ENCODE results near the gene DCD. TPM values are rescaled to one million over a fixed set of nuclear protein-coding genes. Genes with fewer than 3 reads are reported as not detected.

The DCD gene
- polyA plus RNA-seq (2012; ENCODE audit: missing spikeins) = not detected

GRCh38 chr12:54648265-54648664 lies at the start of gene DCD:
Gene DCD, minus strand, starts transcription at chr12:54648365. Its CDS starts 62 bp downstream, at chr12:54648303.
- TF ChIP-seq POLR2A (IDR thresholded peaks at IDR 0.05; ENCODE audit: low read depth, low read length) (no peak), TAF1 (IDR thresholded peaks at IDR 0.05; ENCODE audit: borderline replicate concordance, low read depth, low read length) (no peak), POLR2AphosphoS5 (IDR thresholded peaks at IDR 0.05; ENCODE audit: low read depth, low read length) (no peak)
- FAIRE-seq = no peak
- no peak for DNase-seq (ENCODE audit: insufficient read length)

- TF ChIP-seq TAF1 (IDR thresholded peaks at IDR 0.05; ENCODE audit: borderline replicate concordance, low read depth, low read length) = no peak
- TF ChIP-seq POLR2AphosphoS5 (IDR thresholded peaks at IDR 0.05; ENCODE audit: low read depth, low read length) = no peak
- no peak for TF ChIP-seq POLR2A (IDR thresholded peaks at IDR 0.05; ENCODE audit: low read depth, low read length)
- no peak for DNase-seq (ENCODE audit: insufficient read length)
- FAIRE-seq = no peak
Observed at GRCh38 chr12:54697851-54698250, 49.7 kb upstream of the DCD start.

- FAIRE-seq (no peak), DNase-seq (ENCODE audit: insufficient read length) (no peak)
- TF ChIP-seq POLR2AphosphoS5 (IDR thresholded peaks at IDR 0.05; ENCODE audit: low read depth, low read length) (no peak), TAF1 (IDR thresholded peaks at IDR 0.05; ENCODE audit: borderline replicate concordance, low read depth, low read length) (no peak), POLR2A (IDR thresholded peaks at IDR 0.05; ENCODE audit: low read depth, low read length) (no peak)
Observed at GRCh38 chr12:54692353-54692752, 44.2 kb upstream of the DCD start.

GRCh38 chr12:54689984-54690383 lies 41.8 kb upstream of the DCD start:
- no peak for TF ChIP-seq TAF1 (IDR thresholded peaks at IDR 0.05; ENCODE audit: borderline replicate concordance, low read depth, low read length)
- TF ChIP-seq POLR2A (IDR thresholded peaks at IDR 0.05; ENCODE audit: low read depth, low read length) = no peak
- no peak for TF ChIP-seq POLR2AphosphoS5 (IDR thresholded peaks at IDR 0.05; ENCODE audit: low read depth, low read length)
- FAIRE-seq (no peak), DNase-seq (ENCODE audit: insufficient read length) (no peak)

GRCh38 chr12:54689034-54689372 lies 40.8 kb upstream of the DCD start:
- no peak for TF ChIP-seq TAF1 (IDR thresholded peaks at IDR 0.05; ENCODE audit: borderline replicate concordance, low read depth, low read length)
- no peak for TF ChIP-seq POLR2AphosphoS5 (IDR thresholded peaks at IDR 0.05; ENCODE audit: low read depth, low read length)
- TF ChIP-seq POLR2A (IDR thresholded peaks at IDR 0.05; ENCODE audit: low read depth, low read length) = no peak
- DNase-seq (ENCODE audit: insufficient read length) (no peak), FAIRE-seq (no peak)

GRCh38 chr12:54688309-54689033 lies 40.3 kb upstream of the DCD start:
- no peak for FAIRE-seq
- TF ChIP-seq POLR2A (IDR thresholded peaks at IDR 0.05; ENCODE audit: low read depth, low read length) (no peak), TAF1 (IDR thresholded peaks at IDR 0.05; ENCODE audit: borderline replicate concordance, low read depth, low read length) (no peak), POLR2AphosphoS5 (IDR thresholded peaks at IDR 0.05; ENCODE audit: low read depth, low read length) (no peak)

GRCh38 chr12:54684636-54685630 lies 36.8 kb upstream of the DCD start:
- no peak for FAIRE-seq
- TF ChIP-seq TAF1 (IDR thresholded peaks at IDR 0.05; ENCODE audit: borderline replicate concordance, low read depth, low read length) (no peak), POLR2AphosphoS5 (IDR thresholded peaks at IDR 0.05; ENCODE audit: low read depth, low read length) (no peak), POLR2A (IDR thresholded peaks at IDR 0.05; ENCODE audit: low read depth, low read length) (no peak)
- DNase-seq (ENCODE audit: insufficient read length) = no peak

More at GRCh38 chr12:54688309-54689033, 40.3 kb upstream of the DCD start:
- DNase-seq (ENCODE audit: insufficient read length) = no peak

GRCh38 chr12:54683398-54683797 lies 35.2 kb upstream of the DCD start:
- no peak for DNase-seq (ENCODE audit: insufficient read length)
- no peak for FAIRE-seq
- TF ChIP-seq TAF1 (IDR thresholded peaks at IDR 0.05; ENCODE audit: borderline replicate concordance, low read depth, low read length) = no peak
- TF ChIP-seq POLR2A (IDR thresholded peaks at IDR 0.05; ENCODE audit: low read depth, low read length) = no peak
- TF ChIP-seq POLR2AphosphoS5 (IDR thresholded peaks at IDR 0.05; ENCODE audit: low read depth, low read length) = no peak

- no peak for FAIRE-seq
- TF ChIP-seq POLR2AphosphoS5 (IDR thresholded peaks at IDR 0.05; ENCODE audit: low read depth, low read length) (no peak), POLR2A (IDR thresholded peaks at IDR 0.05; ENCODE audit: low read depth, low read length) (no peak)
- DNase-seq (ENCODE audit: insufficient read length) = no peak
Observed at GRCh38 chr12:54682674-54683073, 34.5 kb upstream of the DCD start.

- DNase-seq (ENCODE audit: insufficient read length) = no peak
- TF ChIP-seq POLR2A (IDR thresholded peaks at IDR 0.05; ENCODE audit: low read depth, low read length) (no peak), POLR2AphosphoS5 (IDR thresholded peaks at IDR 0.05; ENCODE audit: low read depth, low read length) (no peak), TAF1 (IDR thresholded peaks at IDR 0.05; ENCODE audit: borderline replicate concordance, low read depth, low read length) (no peak)
Observed at GRCh38 chr12:54680374-54680773, 32.2 kb upstream of the DCD start.

GRCh38 chr12:54678131-54678530 lies 30.0 kb upstream of the DCD start:
- DNase-seq (ENCODE audit: insufficient read length) (no peak), FAIRE-seq (no peak)
- TF ChIP-seq TAF1 (IDR thresholded peaks at IDR 0.05; ENCODE audit: borderline replicate concordance, low read depth, low read length) (no peak), POLR2A (IDR thresholded peaks at IDR 0.05; ENCODE audit: low read depth, low read length) (no peak), POLR2AphosphoS5 (IDR thresholded peaks at IDR 0.05; ENCODE audit: low read depth, low read length) (no peak)

More at GRCh38 chr12:54680374-54680773, 32.2 kb upstream of the DCD start:
- FAIRE-seq = peak; percentile 61

Data from GM12892 (cell line).